HepG2 (cell line): ENCODE data around the gene NPC2. TPM values are rescaled to one million over a fixed set of nuclear protein-coding genes. Genes with fewer than 3 reads are reported as not detected.

Source experiments
- ATAC-seq: fragments of 200-7000 bp; cut with Tn5 transposase; 3 replicates; pipeline ENCODE4 v1.9.1; 2020; ENCODE audit warnings: mild to moderate bottlenecking, moderate library complexity
- BruUV-seq: library from RNA; stranded (reverse); fragments of 400-500 nt; replicated peaks from 2 replicates; lab custom pipeline; 2021; lab: Mats Ljungman, UMichigan
- CTCF ChIA-PET: fragments of 300-600 bp; formaldehyde crosslinking; extraction: SDS; loops from one replicate; lab custom pipeline; 2021; ENCODE audit warnings: low total read pairs, inconsistent platforms, low intra/inter-chr PET ratio; lab: Yijun Ruan, JAX
- POLR2A ChIA-PET: fragments of 350-600 bp; sonication (Branson Sonifier 250); formaldehyde crosslinking; loops from one replicate; lab custom pipeline; 2020; ENCODE audit warnings: antibody characterized with exemption, inconsistent platforms; lab: Yijun Ruan, JAX
- DNase-seq: peaks from one replicate; pipeline ENCODE4 v3.0.0-alpha.2; 2015; ENCODE audit warnings: low spot score
- FAIRE-seq: peaks from 3 replicates; lab custom pipeline; 2011; peaks lifted over from hg19 to GRCh38; lab: Jason Lieb, UNC
- H2AFZ ChIP-seq: one replicate; pipeline ENCODE4 v1.6.1; 2011; ENCODE audit warnings: low read length, inconsistent platforms
- H3K27ac ChIP-seq: fragments of 300-600 bp; 3 replicates; pipeline ENCODE4 v1.8.0; 2011; ENCODE audit warnings: mixed run types, mild to moderate bottlenecking, mixed read lengths, low read length, inconsistent platforms; ENCODE audit not compliant: insufficient read depth; ENCODE audit errors: extremely low read length
- H3K27me3 ChIP-seq, 2 experiments: fragments of 200-600 bp in 1 of 2; 2 replicates in 1 of 2; 3 replicates in 1 of 2; pipeline versions ENCODE4 v1.6.0 to v1.8.0; 2011; ENCODE audit warnings: low read length in 2 of 2, mild to moderate bottlenecking in 2 of 2, moderate library complexity in 2 of 2, inconsistent platforms in 1 of 2; ENCODE audit not compliant: insufficient read depth in 2 of 2, control insufficient read depth in 1 of 2
- H3K36me3 ChIP-seq, 2 experiments: fragments of 200-600 bp in 1 of 2; replicated peaks in 1 of 2; 2 replicates in 1 of 2; 3 replicates in 1 of 2; pipeline versions ENCODE4 v1.5.1 to v1.8.0; 2011; ENCODE audit warnings: low read length in 2 of 2, inconsistent platforms in 1 of 2; ENCODE audit not compliant: insufficient read depth in 2 of 2, control insufficient read depth in 1 of 2
- H3K4me1 ChIP-seq: 2 replicates; pipeline ENCODE4 v1.5.1; 2012; ENCODE audit warnings: low read length, inconsistent platforms; ENCODE audit not compliant: insufficient read depth
- H3K4me2 ChIP-seq: 2 replicates; pipeline ENCODE4 v1.6.0; 2011; ENCODE audit warnings: low read depth, low read length, inconsistent platforms
- H3K4me3 ChIP-seq, 3 experiments: fragments of 200-600 bp in 1 of 3; sonication (generic), shearing (Covaris generic) in 1 of 3; replicated peaks in 1 of 3; 2 replicates each; pipeline ENCODE4 v1.5.1; 2011 to 2016; ENCODE audit warnings: low read length in 3 of 3, inconsistent platforms in 2 of 3, low read depth in 2 of 3, mild to moderate bottlenecking in 2 of 3, control low read depth in 1 of 3, mixed read lengths in 1 of 3; ENCODE audit not compliant: insufficient read depth in 1 of 3
- H3K79me2 ChIP-seq: one replicate; pipeline ENCODE4 v1.6.1; 2011; ENCODE audit warnings: low read length, inconsistent platforms; ENCODE audit not compliant: insufficient read depth
- H3K9ac ChIP-seq: 2 replicates; pipeline ENCODE4 v1.6.0; 2011; ENCODE audit warnings: mild to moderate bottlenecking, low read depth, low read length, inconsistent platforms; ENCODE audit not compliant: insufficient read depth
- H3K9me3 ChIP-seq: 2 replicates; pipeline ENCODE4 v1.5.1; 2012; ENCODE audit warnings: mild to moderate bottlenecking, low read length
- H4K20me1 ChIP-seq: 2 replicates; pipeline ENCODE4 v1.6.0; 2011; ENCODE audit warnings: inconsistent platforms, mild to moderate bottlenecking, low read length, moderate library complexity; ENCODE audit not compliant: insufficient read depth
- NFRKB ChIP-seq: fragments of 450-650 bp; IDR thresholded peaks from 2 replicates; pipeline ENCODE4 v1.6.1; 2017
- POLR2A ChIP-seq, 2 experiments: IDR thresholded peaks; 2 replicates each; pipeline ENCODE4 v1.6.1; 2011; ENCODE audit warnings: low read depth in 2 of 2, low read length in 2 of 2, mild to moderate bottlenecking in 1 of 2, moderate library complexity in 1 of 2; ENCODE audit not compliant: insufficient read depth in 1 of 2
- RAD21 ChIP-seq: fragments of 450-650 bp; formaldehyde crosslinking; IDR thresholded peaks from 2 replicates; pipeline ENCODE4 v1.5.0; 2020; ENCODE audit warnings: mild to moderate bottlenecking
- SMC3 ChIP-seq: IDR thresholded peaks from 2 replicates; pipeline ENCODE4 v1.6.1; 2011; ENCODE audit warnings: low read length, improper control_type of control experiment
- SOX6 ChIP-seq, 2 experiments: fragments of 450-650 bp in 1 of 2; sonication (generic) in 1 of 2; formaldehyde crosslinking in 1 of 2; IDR thresholded peaks; 2 replicates each; pipeline versions ENCODE4 v1.4.0 to v1.6.1; 2017 to 2020; ENCODE audit warnings: antibody characterized with exemption in 1 of 2, mild to moderate bottlenecking in 1 of 2, missing genetic modification reagents in 1 of 2
- STAG1 ChIP-seq: sonication (generic); formaldehyde crosslinking; IDR thresholded peaks from 2 replicates; pipeline ENCODE4 v1.4.0; 2020; ENCODE audit warnings: missing genetic modification reagents
- ZEB1 ChIP-seq: IDR thresholded peaks from 2 replicates; pipeline ENCODE4 v1.6.1; 2012; ENCODE audit warnings: mild to moderate bottlenecking, low read depth, inconsistent platforms; ENCODE audit not compliant: insufficient replicate concordance
- WGBS: methylation state at CpG from one replicate; pipeline ENCODE4 v1.1.6; 2017; ENCODE audit warnings: low lambda C conversion rate; 5-methylcytosine and 5-hydroxymethylcytosine counted together
- in situ Hi-C: cut with HindIII; loops from 2 replicates; pipeline ENCODE4 v1.10.0; 2017; ENCODE audit warnings: low pct_unique_long_range_greater_than_20kb; ENCODE audit not compliant: extremely low pct_ligation_motif_present
- intact Hi-C: fragments of 100-400 bp; cut with micrococcal nuclease; formaldehyde crosslinking; loops from one replicate; pipeline ENCODE4 v1.10.0; 2022; ENCODE audit not compliant: unreplicated experiment
- polyA plus RNA-seq, 8 experiments: library from polyadenylated mRNA; depleted of rRNA in 3 of 8; stranded (reverse) in 7 of 8; unstranded in 1 of 8; fragments of >200 nt; fragmentation: Illumina TruSeq in 4 of 8; extraction: Trizol in 4 of 8; gene quantifications; 2 replicates each; pipeline versions ENCODE4 v1.2.1 to v1.2.3, GENCODE V29; 2011 to 2016; ENCODE audit warnings: low read depth in 4 of 8, missing spikeins in 1 of 8, mixed read lengths in 1 of 8; ENCODE audit not compliant: insufficient read depth in 1 of 8
- total RNA-seq, 5 experiments: library from RNA; depleted of rRNA; stranded (reverse); fragments of >200 nt; fragmentation: Illumina TruSeq; extraction: Trizol; gene quantifications; 2 replicates each; pipeline ENCODE4 v1.2.3, GENCODE V29; 2016; ENCODE audit warnings: low read depth in 1 of 5
- TF ChIP-seq, protein P1 (sequence below): sonication (generic); formaldehyde crosslinking; IDR thresholded peaks from 2 replicates; pipeline ENCODE4 v1.4.0; 2020; ENCODE audit warnings: missing genetic modification reagents
- TF ChIP-seq, protein P2 (sequence below): sonication (generic); formaldehyde crosslinking; IDR thresholded peaks from 2 replicates; pipeline ENCODE4 v1.5.0; 2020; ENCODE audit warnings: mild to moderate bottlenecking, missing genetic modification reagents, moderate library complexity
- TF ChIP-seq, protein P3 (sequence below): IDR thresholded peaks from 2 replicates; pipeline ENCODE4 v1.6.1; 2018; ENCODE audit warnings: missing genetic modification reagents

The NPC2 gene
- total and polyA plus RNA-seq, 2 of the 13 experiments (the other 11 are each of a cell fraction or from before 2014, with no cell fraction given): 132 to 164 TPM

- TF ChIP-seq, protein P1, sequence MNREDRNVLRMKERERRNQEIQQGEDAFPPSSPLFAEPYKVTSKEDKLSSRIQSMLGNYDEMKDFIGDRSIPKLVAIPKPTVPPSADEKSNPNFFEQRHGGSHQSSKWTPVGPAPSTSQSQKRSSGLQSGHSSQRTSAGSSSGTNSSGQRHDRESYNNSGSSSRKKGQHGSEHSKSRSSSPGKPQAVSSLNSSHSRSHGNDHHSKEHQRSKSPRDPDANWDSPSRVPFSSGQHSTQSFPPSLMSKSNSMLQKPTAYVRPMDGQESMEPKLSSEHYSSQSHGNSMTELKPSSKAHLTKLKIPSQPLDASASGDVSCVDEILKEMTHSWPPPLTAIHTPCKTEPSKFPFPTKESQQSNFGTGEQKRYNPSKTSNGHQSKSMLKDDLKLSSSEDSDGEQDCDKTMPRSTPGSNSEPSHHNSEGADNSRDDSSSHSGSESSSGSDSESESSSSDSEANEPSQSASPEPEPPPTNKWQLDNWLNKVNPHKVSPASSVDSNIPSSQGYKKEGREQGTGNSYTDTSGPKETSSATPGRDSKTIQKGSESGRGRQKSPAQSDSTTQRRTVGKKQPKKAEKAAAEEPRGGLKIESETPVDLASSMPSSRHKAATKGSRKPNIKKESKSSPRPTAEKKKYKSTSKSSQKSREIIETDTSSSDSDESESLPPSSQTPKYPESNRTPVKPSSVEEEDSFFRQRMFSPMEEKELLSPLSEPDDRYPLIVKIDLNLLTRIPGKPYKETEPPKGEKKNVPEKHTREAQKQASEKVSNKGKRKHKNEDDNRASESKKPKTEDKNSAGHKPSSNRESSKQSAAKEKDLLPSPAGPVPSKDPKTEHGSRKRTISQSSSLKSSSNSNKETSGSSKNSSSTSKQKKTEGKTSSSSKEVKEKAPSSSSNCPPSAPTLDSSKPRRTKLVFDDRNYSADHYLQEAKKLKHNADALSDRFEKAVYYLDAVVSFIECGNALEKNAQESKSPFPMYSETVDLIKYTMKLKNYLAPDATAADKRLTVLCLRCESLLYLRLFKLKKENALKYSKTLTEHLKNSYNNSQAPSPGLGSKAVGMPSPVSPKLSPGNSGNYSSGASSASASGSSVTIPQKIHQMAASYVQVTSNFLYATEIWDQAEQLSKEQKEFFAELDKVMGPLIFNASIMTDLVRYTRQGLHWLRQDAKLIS (CRISPR knock-in tag): no peak
- TF ChIP-seq, all 625 proteins: peak for 0
These were observed 13.1 kb downstream of the NPC2 start (continued) for GRCh38 chr14:74480046-74480445.

DNA sequence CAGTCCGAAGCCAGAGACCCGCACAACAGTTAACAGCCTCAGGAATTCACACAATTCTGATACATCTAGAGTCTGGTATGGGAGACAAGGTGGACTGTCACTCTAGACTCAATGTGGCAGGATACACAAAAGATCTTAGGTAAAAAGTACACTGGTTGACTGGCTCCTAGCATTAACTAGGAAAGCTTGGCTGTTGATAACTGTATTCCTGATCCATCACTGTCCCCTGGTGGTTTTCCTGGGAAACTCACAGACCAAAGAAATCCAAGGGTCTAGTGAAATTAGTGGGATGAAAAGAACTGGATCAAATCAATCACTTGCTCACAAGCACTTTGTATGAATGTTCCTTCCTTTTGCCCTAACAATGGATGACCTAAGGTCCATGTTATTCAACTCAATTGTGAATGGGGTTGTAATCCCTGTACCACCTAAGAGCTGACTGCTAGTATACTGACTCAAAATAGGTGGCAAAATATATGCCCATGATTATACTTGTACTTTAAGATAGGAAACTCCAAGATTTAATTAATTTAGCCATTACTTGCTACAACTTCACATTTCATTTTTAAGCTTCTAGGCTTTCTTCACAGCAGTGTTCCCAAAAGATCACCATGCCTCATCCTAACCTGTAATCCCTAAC, 14.0 kb downstream of the NPC2 start:
- Histone ChIP-seq H3K36me3 (peaks cover 11 to 65% of the 10 kb centered on the region in 2 experiments), H3K4me3 (no peak overlapping the region), H3K9me3 (no peaks in the 10 kb centered on the region), H3K4me2 (no peak overlapping the region), H2AFZ (no peak overlapping the region), H3K9ac (no peak overlapping the region), H3K27ac (no peak overlapping the region), H4K20me1 (no peaks in the 10 kb centered on the region), H3K79me2 (no peaks in the 10 kb centered on the region), H3K27me3 (no peaks in the 10 kb centered on the region), H3K4me1 (no peaks in the 10 kb centered on the region)
- no TSS peak for BruUV-seq
- in situ Hi-C loops: loop anchor here (5.0 kb wide), 1 partner anchor 117 kb away; no protein-coding TSS in a partner anchor
- TF ChIP-seq RAD21 (CRISPR knock-in tag) (peak; percentile 65), SMC3 (peak; percentile 58), SOX6 (IDR thresholded peaks at IDR 0.05) (no peak), SOX6 (CRISPR knock-in tag; IDR thresholded peaks at IDR 0.05) (no peak), ZEB1 (no peak), NFRKB (no peak), POLR2A (IDR thresholded peaks at IDR 0.05; ENCODE audit: insufficient read depth in 1 of 2, low read depth in 2 of 2, low read length in 2 of 2) (no peak), STAG1 (CRISPR knock-in tag) (peak; percentile 74)
- TF ChIP-seq, protein P2, sequence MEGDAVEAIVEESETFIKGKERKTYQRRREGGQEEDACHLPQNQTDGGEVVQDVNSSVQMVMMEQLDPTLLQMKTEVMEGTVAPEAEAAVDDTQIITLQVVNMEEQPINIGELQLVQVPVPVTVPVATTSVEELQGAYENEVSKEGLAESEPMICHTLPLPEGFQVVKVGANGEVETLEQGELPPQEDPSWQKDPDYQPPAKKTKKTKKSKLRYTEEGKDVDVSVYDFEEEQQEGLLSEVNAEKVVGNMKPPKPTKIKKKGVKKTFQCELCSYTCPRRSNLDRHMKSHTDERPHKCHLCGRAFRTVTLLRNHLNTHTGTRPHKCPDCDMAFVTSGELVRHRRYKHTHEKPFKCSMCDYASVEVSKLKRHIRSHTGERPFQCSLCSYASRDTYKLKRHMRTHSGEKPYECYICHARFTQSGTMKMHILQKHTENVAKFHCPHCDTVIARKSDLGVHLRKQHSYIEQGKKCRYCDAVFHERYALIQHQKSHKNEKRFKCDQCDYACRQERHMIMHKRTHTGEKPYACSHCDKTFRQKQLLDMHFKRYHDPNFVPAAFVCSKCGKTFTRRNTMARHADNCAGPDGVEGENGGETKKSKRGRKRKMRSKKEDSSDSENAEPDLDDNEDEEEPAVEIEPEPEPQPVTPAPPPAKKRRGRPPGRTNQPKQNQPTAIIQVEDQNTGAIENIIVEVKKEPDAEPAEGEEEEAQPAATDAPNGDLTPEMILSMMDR (CRISPR knock-in tag): peak; percentile 69
- TF ChIP-seq, protein P3, sequence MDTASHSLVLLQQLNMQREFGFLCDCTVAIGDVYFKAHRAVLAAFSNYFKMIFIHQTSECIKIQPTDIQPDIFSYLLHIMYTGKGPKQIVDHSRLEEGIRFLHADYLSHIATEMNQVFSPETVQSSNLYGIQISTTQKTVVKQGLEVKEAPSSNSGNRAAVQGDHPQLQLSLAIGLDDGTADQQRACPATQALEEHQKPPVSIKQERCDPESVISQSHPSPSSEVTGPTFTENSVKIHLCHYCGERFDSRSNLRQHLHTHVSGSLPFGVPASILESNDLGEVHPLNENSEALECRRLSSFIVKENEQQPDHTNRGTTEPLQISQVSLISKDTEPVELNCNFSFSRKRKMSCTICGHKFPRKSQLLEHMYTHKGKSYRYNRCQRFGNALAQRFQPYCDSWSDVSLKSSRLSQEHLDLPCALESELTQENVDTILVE (CRISPR knock-in tag): no peak
- intact Hi-C loops: no loop called here
- ChIA-PET POLR2A (no interaction called here), CTCF (interaction anchor here (1.1 to 2.5 kb wide), 2 partner anchors 20 to 117 kb away, joined by 3 to 17 read pairs; no protein-coding TSS in a partner anchor)
- WGBS: 100% methylated on average over 2 of the region's 2 CpGs
- peak; percentile 13 for DNase-seq
- peak; percentile 65 for ATAC-seq
- peak; percentile 39 for FAIRE-seq
